Sigmoid colon (tissue), 7 donors: ENCODE results near the gene ZMIZ1. TPM values are rescaled to one million over a fixed set of nuclear protein-coding genes. Genes with fewer than 3 reads are reported as not detected.
A peak's percentile ranks its signal among the peaks of the same experiment; 100 is the strongest.

Source experiments
- DNase-seq: peaks from one replicate; pipeline ENCODE4 v3.0.0-alpha.2; 2019
- H3K27ac ChIP-seq, 4 donors: fragments of 200-600 bp; sonication (generic); one replicate each; pipeline ENCODE4 v1.5.1; 2016 to 2019; ENCODE audit warnings: mild to moderate bottlenecking in 1 of 4
- H3K27me3 ChIP-seq, 3 donors: fragments of 200-600 bp; sonication (generic); one replicate each; pipeline ENCODE4 v1.5.1; 2019; ENCODE audit warnings: mild to moderate bottlenecking in 1 of 3
- H3K36me3 ChIP-seq, 4 donors: fragments of 200-600 bp; sonication (generic); one replicate each; pipeline ENCODE4 v1.5.1; 2016 to 2019
- H3K4me1 ChIP-seq, 4 donors: fragments of 200-600 bp; sonication (generic); one replicate each; pipeline ENCODE4 v1.5.1; 2017 to 2019
- H3K4me3 ChIP-seq, 4 donors: fragments of 200-600 bp; sonication (generic); one replicate each; pipeline ENCODE4 v1.5.1; 2017 to 2019; ENCODE audit warnings: mild to moderate bottlenecking in 2 of 4, moderate library complexity in 1 of 4
- H3K9me3 ChIP-seq, 4 donors: fragments of 200-600 bp in 3 of 4; sonication (generic) in 3 of 4; one replicate each; pipeline versions ENCODE4 v1.5.1 to v1.6.1; 2013 to 2019
- EP300 ChIP-seq, 4 donors: sonication (generic); formaldehyde crosslinking; IDR thresholded peaks; one replicate each; pipeline ENCODE4 v1.6.1; 2017; ENCODE audit warnings: antibody characterized with exemption in 4 of 4
- POLR2A ChIP-seq, 2 donors: fragments of 450-650 bp; IDR thresholded peaks; one replicate each; pipeline ENCODE4 v1.6.1; 2016; ENCODE audit warnings: antibody characterized with exemption in 2 of 2, mild to moderate bottlenecking in 2 of 2, moderate library complexity in 2 of 2
- POLR2AphosphoS5 ChIP-seq, 4 donors: sonication (generic); formaldehyde crosslinking; IDR thresholded peaks; one replicate each; pipeline ENCODE4 v1.6.1; 2017; ENCODE audit warnings: antibody characterized with exemption in 4 of 4
- WGBS, 2 donors: extraction: QIAGEN DNeasy Blood & Tissue Kit; methylation state at CpG; one replicate each; pipeline ENCODE4 v1.1.7; 2013; 5-methylcytosine and 5-hydroxymethylcytosine counted together
- intact Hi-C: fragments of 100-400 bp; cut with DNase I; formaldehyde crosslinking; loops from one replicate; pipeline ENCODE4 v1.15.1; 2023
- polyA plus RNA-seq, 3 donors: library from polyadenylated mRNA; stranded (reverse); fragments of 200-250 nt; gene quantifications; one replicate each; pipeline ENCODE4 v1.2.3, GENCODE V29; 2013
- total RNA-seq, 4 donors: library from RNA; depleted of rRNA; stranded (reverse); fragments of >200 nt; gene quantifications; one replicate each; pipeline ENCODE4 v1.1.0, GENCODE V29; 2016
- TF ChIP-seq, protein P1 (sequence below), 4 experiments: fragments of 450-650 bp in 3 of 4; fragments of 200-600 bp in 1 of 4; IDR thresholded peaks; one replicate each; pipeline ENCODE4 v1.5.1; 2016 to 2019; ENCODE audit warnings: antibody characterized with exemption in 4 of 4, mild to moderate bottlenecking in 3 of 4, moderate library complexity in 2 of 4
- donor health status: healthy with polysubstance abuse.
- donor health status: Bipolar disorder and iron deficiency.
- donor health status: healthy.

The ZMIZ1 gene
- total and polyA plus RNA-seq, 7 donors, result 17.4 to 49.3 (median 31.5) TPM

DNA sequence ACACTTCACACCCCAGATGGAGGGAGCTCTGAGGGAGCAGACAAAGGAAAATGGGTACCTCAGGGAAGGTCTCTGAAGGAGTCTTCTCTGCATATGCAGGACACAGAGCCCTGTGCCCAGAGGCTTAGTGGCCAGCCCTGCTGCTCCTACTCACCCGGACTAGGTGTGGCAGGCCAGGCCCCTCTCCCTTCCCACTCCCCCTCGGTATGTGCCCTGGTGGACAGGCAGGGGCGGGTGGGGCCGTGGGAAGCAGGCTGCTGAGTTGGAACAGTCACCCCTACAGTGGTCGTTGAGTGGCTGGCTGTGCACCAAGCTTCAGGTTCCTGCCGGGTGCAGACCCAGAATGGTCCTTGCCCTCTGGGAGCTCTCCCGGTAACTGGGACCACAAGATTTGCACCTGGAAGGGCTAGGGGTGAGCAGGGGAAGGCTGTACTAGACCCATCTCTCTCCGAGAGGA, 68.6 kb downstream of the ZMIZ1 start:
- no peak for TF ChIP-seq POLR2A (IDR thresholded peaks at IDR 0.05)
- no peak for TF ChIP-seq POLR2AphosphoS5 (IDR thresholded peaks at IDR 0.05)
- intact Hi-C loops, result no loop called here

DNA sequence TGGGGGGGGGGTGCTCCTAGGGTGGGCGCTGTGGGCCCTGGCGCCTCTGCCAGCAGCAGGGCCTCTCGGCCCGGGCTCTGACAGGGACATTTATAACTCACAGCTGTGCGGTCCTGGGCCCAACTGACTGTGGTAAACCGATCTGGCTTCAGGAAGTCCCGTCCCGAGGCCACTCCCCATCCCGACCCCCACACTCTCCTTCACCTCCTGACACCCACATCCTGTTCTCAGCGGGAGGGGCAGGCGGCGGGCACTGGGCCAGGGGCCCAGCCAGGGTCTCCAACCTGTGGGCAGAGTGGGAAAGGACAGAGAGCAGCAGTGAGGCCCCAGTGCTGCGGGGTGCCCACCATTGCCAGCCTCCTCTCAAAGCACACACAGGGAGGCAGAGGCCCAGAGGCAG, 69.1 kb downstream of the ZMIZ1 start:
- peaks cover 0 to 19% (median 11%) of the 10 kb centered on the region in 4 donors for H3K36me3 ChIP-seq
- TF ChIP-seq, protein P1, sequence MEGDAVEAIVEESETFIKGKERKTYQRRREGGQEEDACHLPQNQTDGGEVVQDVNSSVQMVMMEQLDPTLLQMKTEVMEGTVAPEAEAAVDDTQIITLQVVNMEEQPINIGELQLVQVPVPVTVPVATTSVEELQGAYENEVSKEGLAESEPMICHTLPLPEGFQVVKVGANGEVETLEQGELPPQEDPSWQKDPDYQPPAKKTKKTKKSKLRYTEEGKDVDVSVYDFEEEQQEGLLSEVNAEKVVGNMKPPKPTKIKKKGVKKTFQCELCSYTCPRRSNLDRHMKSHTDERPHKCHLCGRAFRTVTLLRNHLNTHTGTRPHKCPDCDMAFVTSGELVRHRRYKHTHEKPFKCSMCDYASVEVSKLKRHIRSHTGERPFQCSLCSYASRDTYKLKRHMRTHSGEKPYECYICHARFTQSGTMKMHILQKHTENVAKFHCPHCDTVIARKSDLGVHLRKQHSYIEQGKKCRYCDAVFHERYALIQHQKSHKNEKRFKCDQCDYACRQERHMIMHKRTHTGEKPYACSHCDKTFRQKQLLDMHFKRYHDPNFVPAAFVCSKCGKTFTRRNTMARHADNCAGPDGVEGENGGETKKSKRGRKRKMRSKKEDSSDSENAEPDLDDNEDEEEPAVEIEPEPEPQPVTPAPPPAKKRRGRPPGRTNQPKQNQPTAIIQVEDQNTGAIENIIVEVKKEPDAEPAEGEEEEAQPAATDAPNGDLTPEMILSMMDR (IDR thresholded peaks at IDR 0.05), result no peak
- no peak for TF ChIP-seq EP300 (IDR thresholded peaks at IDR 0.05)
- no peak for TF ChIP-seq POLR2AphosphoS5 (IDR thresholded peaks at IDR 0.05)
- no peak for TF ChIP-seq POLR2A (IDR thresholded peaks at IDR 0.05)
- DNase-seq, result peak; percentile 79
- H3K27ac ChIP-seq, result peak overlapping the region; percentile 71 to 92 (median 85)
- peaks cover 0 to 99% (median 82%) of the 10 kb centered on the region in 4 donors for H3K4me1 ChIP-seq
- H3K9me3 ChIP-seq, result no peaks in the 10 kb centered on the region
- no peak overlapping the region for H3K4me3 ChIP-seq
- H3K27me3 ChIP-seq, result no peaks in the 10 kb centered on the region
- 27 to 73% methylated on average over 13 of the region's 13 CpGs for WGBS, 2 donors
- intact Hi-C loops, result no loop called here

More for the DNA sequence above, 68.6 kb downstream of the ZMIZ1 start:
- H3K27ac ChIP-seq, result peak overlapping the region; percentile 71 to 92 (median 85)
- no peaks in the 10 kb centered on the region for H3K27me3 ChIP-seq
- DNase-seq, result no peak
- H3K9me3 ChIP-seq, result no peaks in the 10 kb centered on the region
- WGBS, 2 donors, result 30 to 53% methylated on average over 8 of the region's 8 CpGs
- peaks cover 0 to 14% (median 10%) of the 10 kb centered on the region in 4 donors for H3K36me3 ChIP-seq
- peaks cover 0 to 98% (median 85%) of the 10 kb centered on the region in 4 donors for H3K4me1 ChIP-seq
- no peak overlapping the region for H3K4me3 ChIP-seq

DNA sequence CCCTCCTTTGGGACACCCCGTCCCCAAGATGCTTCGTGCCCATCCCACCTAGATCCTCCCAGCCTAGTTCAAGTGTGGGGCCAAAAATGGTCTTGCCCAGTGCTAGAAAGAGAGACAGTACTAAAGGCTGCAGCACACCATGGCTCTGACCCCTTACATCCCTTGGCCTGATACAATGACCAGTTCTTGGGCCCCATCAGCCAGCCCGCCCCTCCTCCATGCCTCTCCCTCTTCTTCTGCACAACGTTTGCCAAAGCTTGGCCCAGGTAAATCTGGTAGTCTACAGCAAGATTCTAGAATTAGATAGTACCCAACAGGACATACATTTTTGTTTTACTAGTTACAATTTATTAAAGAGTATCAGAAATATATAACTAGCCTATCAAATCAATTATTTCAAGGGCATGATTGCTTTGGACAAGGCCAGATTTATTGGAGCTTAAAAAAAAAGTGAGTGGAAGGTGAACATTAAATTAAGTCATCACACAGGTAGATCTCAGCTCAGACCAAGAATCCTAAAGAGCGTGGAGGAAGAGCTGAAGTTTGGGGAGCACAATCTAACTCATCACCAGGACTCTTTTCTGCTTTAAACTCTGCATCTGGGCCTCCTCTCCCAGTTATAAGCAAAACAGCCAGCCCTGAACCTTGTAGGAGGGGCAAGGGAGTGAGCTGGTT, 69.8 kb downstream of the ZMIZ1 start:
- no peak overlapping the region for H3K4me3 ChIP-seq
- no peak for DNase-seq
- no peaks in the 10 kb centered on the region for H3K27me3 ChIP-seq
- peaks cover 0 to 99% (median 79%) of the 10 kb centered on the region in 4 donors for H3K4me1 ChIP-seq
- WGBS, 2 donors, result 81 to 84% methylated on average over 5 of the region's 5 CpGs
- H3K9me3 ChIP-seq, result no peaks in the 10 kb centered on the region
- TF ChIP-seq EP300 (IDR thresholded peaks at IDR 0.05), result no peak
- TF ChIP-seq POLR2AphosphoS5 (IDR thresholded peaks at IDR 0.05), result no peak
- no peak for TF ChIP-seq POLR2A (IDR thresholded peaks at IDR 0.05)
- TF ChIP-seq, protein P1 (IDR thresholded peaks at IDR 0.05), result no peak
- H3K27ac ChIP-seq, result peak overlapping the region; percentile 71 to 92 (median 85)
- intact Hi-C loops, result no loop called here
- H3K36me3 ChIP-seq, result peaks cover 0 to 22% (median 15%) of the 10 kb centered on the region in 4 donors

DNA sequence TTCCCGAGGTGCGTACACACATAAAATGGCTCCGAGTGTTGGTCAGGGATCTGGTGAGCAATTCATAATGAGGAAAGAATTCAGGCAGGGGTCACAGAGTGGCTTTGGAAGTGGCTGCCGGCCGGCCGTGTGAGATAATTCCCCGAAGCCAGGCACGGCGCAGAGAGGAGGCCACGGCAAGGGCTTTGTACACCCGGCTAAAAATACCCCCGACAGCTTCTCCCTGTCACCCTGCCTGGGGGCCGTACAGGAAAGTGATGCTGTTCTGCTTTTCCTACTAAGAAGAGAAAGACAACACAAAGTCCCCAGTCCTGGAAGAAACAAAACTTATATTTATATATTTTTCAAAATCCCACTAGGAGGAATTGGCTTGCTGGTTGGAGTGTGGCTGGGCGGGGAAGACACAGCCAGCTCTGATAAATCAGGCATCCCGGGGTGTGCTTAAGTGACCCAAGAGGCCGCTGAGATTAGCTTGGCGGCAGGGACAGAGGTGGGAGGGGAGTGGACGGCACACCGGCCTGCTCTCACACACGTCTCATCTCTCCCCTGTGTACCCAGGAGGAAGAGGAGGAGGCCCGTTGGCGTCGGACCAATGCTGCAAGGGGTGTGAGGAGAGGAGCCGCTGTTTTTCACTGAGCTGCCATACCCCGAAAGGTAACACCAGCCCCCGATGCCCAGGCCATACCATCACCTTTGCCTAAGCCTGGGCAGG, 70.5 kb downstream of the ZMIZ1 start:
- intact Hi-C loops, result no loop called here
- no peaks in the 10 kb centered on the region for H3K9me3 ChIP-seq
- TF ChIP-seq EP300 (IDR thresholded peaks at IDR 0.05) (no peak), POLR2A (IDR thresholded peaks at IDR 0.05) (no peak), POLR2AphosphoS5 (IDR thresholded peaks at IDR 0.05) (peak in 2 of 4 donors; percentile 30 to 33)
- TF ChIP-seq, protein P1 (IDR thresholded peaks at IDR 0.05), result no peak
- DNase-seq, result peak; percentile 89
- no peaks in the 10 kb centered on the region for H3K27me3 ChIP-seq
- peaks cover 0 to 99% (median 79%) of the 10 kb centered on the region in 4 donors for H3K4me1 ChIP-seq
- H3K36me3 ChIP-seq, result peaks cover 2 to 24% (median 15%) of the 10 kb centered on the region in 4 donors
- H3K4me3 ChIP-seq, result no peak overlapping the region
- H3K27ac ChIP-seq, result peak overlapping the region; percentile 71 to 92 (median 85)
- 54 to 82% methylated on average over 26 of the region's 26 CpGs for WGBS, 2 donors
